Tibial nerve (tissue), 4 donors: ENCODE data around the gene DISP3.

Experiments
- EP300 ChIP-seq, 2 donors: sonication (generic); formaldehyde crosslinking; IDR thresholded peaks; one replicate each; pipeline ENCODE4 v1.6.1; 2017; ENCODE audit warnings: antibody characterized with exemption in 2 of 2, mild to moderate bottlenecking in 1 of 2
- POLR2A ChIP-seq, 2 donors: fragments of 450-650 bp; IDR thresholded peaks; one replicate each; pipeline ENCODE4 v1.6.1; 2017; ENCODE audit warnings: antibody characterized with exemption in 2 of 2, mild to moderate bottlenecking in 2 of 2, moderate library complexity in 2 of 2
- TF ChIP-seq, protein P1 (sequence below), 5 experiments: fragments of 200-600 bp in 3 of 5; fragments of 450-650 bp in 2 of 5; sonication (generic) in 3 of 5; IDR thresholded peaks; one replicate each; pipeline ENCODE4 v1.5.1; 2016 to 2019; ENCODE audit warnings: antibody characterized with exemption in 5 of 5, mild to moderate bottlenecking in 3 of 5, moderate library complexity in 2 of 5

DNA sequence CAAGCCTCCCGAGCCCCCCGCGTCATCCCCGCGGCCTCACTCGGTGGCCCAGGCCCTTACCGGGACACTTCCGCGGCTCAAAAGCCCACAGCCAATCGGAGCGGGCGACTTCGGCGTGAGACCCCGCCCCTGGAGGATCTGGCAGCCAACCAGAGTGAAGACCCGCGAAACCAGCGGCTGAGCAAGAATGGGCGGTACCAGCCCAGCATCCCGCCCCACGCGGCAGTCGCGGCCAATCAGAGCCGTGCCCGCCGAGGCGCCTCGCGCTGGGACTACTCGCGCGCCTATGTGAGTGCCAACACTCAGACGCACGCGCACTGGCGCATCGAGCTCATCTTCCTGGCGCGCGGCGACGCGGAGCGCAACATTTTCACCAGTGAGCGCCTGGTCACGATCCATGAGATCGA lies 22.5 kb downstream of the DISP3 start:
- TF ChIP-seq, protein P1, sequence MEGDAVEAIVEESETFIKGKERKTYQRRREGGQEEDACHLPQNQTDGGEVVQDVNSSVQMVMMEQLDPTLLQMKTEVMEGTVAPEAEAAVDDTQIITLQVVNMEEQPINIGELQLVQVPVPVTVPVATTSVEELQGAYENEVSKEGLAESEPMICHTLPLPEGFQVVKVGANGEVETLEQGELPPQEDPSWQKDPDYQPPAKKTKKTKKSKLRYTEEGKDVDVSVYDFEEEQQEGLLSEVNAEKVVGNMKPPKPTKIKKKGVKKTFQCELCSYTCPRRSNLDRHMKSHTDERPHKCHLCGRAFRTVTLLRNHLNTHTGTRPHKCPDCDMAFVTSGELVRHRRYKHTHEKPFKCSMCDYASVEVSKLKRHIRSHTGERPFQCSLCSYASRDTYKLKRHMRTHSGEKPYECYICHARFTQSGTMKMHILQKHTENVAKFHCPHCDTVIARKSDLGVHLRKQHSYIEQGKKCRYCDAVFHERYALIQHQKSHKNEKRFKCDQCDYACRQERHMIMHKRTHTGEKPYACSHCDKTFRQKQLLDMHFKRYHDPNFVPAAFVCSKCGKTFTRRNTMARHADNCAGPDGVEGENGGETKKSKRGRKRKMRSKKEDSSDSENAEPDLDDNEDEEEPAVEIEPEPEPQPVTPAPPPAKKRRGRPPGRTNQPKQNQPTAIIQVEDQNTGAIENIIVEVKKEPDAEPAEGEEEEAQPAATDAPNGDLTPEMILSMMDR (IDR thresholded peaks at IDR 0.05): no peak
- TF ChIP-seq POLR2A (IDR thresholded peaks at IDR 0.05) (no peak), EP300 (IDR thresholded peaks at IDR 0.05) (no peak)
